PFSK-1 (cell line): ENCODE results near the gene KATNIP.

Experiments
- FOXP2 ChIP-seq: optimal IDR thresholded peaks from 2 replicates; pipeline ENCODE3; 2011; ENCODE audit warnings: borderline replicate concordance, control low read depth, inconsistent platforms; ENCODE audit not compliant: insufficient read depth; ENCODE audit errors: extremely low read length, extremely low read depth
- POLR2AphosphoS5 ChIP-seq: IDR thresholded peaks from 2 replicates; pipeline ENCODE4 v1.6.1; 2012; ENCODE audit warnings: low read depth, mild to moderate bottlenecking, control low read depth, low read length, moderate library complexity
- REST ChIP-seq, 2 experiments: IDR thresholded peaks; 2 replicates each; pipeline versions ENCODE4 v1.6.1 to v1.8.0; 2011 to 2012; ENCODE audit warnings: low read depth in 2 of 2, low read length in 2 of 2, control low read depth in 1 of 2, inconsistent platforms in 1 of 2, mild to moderate bottlenecking in 1 of 2, moderate library complexity in 1 of 2; ENCODE audit not compliant: insufficient read depth in 1 of 2
- SIN3A ChIP-seq: IDR thresholded peaks from 2 replicates; pipeline ENCODE4 v1.6.1; 2012; ENCODE audit warnings: mild to moderate bottlenecking, low read length, moderate library complexity, borderline replicate concordance; ENCODE audit not compliant: insufficient read depth
- TAF1 ChIP-seq: IDR thresholded peaks from 2 replicates; pipeline ENCODE4 v1.6.1; 2012; ENCODE audit warnings: low read length, control low read depth, borderline replicate concordance; ENCODE audit not compliant: insufficient read depth

KATNIP gene

GRCh38 chr16:27506771-27507170 lies 43.2 kb upstream of the KATNIP start:
- TF ChIP-seq POLR2AphosphoS5 (no peak), TAF1 (no peak), FOXP2 (no peak), SIN3A (no peak), REST (IDR thresholded peaks at IDR 0.05; ENCODE audit: insufficient read depth in 1 of 2, low read depth in 2 of 2, low read length in 2 of 2) (no peak)

DNA sequence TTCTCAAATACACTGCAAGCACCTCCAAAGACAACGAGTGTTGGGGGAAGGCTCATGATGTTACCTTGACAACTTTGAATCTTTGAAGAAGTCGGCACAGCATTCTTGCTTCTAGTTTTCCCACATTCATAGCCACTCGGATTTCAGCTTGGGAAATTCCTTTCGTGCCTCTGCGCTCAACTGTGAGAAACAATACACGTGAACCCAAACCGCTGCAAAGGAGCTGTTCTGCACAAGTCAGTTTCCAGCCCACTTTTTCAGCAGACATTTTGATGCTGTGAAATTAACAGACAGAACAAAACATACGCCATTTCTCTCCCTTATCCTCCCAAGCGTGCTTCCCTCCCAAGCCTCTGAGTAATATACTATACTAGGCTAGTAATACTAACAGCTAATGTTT lies 41.5 kb upstream of the KATNIP start:
- no peak for TF ChIP-seq REST (IDR thresholded peaks at IDR 0.05; ENCODE audit: insufficient read depth in 1 of 2, low read depth in 2 of 2, low read length in 2 of 2)
- TF ChIP-seq FOXP2: no peak
- TF ChIP-seq TAF1: no peak
- TF ChIP-seq SIN3A: no peak

GRCh38 chr16:27511657-27512448 lies 38.1 kb upstream of the KATNIP start:
- TF ChIP-seq REST (IDR thresholded peaks at IDR 0.05; ENCODE audit: insufficient read depth in 1 of 2, low read depth in 2 of 2, low read length in 2 of 2) (no peak), POLR2AphosphoS5 (no peak), FOXP2 (no peak), TAF1 (no peak), SIN3A (no peak)

DNA sequence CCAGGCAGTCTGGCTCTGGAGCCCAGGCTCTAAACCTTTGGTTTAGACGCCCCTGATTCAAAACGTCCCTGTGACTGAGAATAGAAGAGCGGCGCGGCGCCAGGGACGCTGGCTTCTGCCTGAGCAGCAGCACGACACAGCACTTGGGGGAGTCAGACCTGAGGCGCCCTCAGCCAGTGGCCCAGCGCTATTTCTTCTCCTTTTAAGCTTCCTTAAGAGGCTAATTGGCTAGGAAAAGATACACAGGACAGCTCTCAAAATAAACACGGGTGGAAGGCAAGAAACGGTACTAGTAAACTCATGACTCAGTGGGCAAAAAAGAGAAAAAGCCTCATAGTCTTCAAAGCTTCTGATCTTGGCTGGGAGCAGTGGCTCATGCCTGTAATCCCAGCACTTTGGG lies 35.1 kb upstream of the KATNIP start:
- TF ChIP-seq FOXP2: no peak
- no peak for TF ChIP-seq REST (IDR thresholded peaks at IDR 0.05; ENCODE audit: insufficient read depth in 1 of 2, low read depth in 2 of 2, low read length in 2 of 2)
- no peak for TF ChIP-seq POLR2AphosphoS5
- TF ChIP-seq TAF1: no peak
- no peak for TF ChIP-seq SIN3A

- TF ChIP-seq REST (IDR thresholded peaks at IDR 0.05; ENCODE audit: insufficient read depth in 1 of 2, low read depth in 2 of 2, low read length in 2 of 2): no peak
- no peak for TF ChIP-seq TAF1
- TF ChIP-seq SIN3A: no peak
- TF ChIP-seq FOXP2: no peak
- no peak for TF ChIP-seq POLR2AphosphoS5
These were observed 34.0 kb upstream of the KATNIP start for GRCh38 chr16:27515874-27516353.
